SK-N-SH (cell line): Measurements from ENCODE around the gene NEUROD1.
"Not testable (repeated sequence)": the region's sequence is repeated elsewhere in the genome, so short reads cannot be mapped to it uniquely, and the experiment has no call there.

Experiments used
- CTCF ChIP-seq: fragments of 200-600 bp; sonication (generic); IDR thresholded peaks from 2 replicates; pipeline ENCODE4 v1.6.1; 2017; ENCODE audit warnings: antibody characterized with exemption, mild to moderate bottlenecking, moderate library complexity
- EP300 ChIP-seq, 2 experiments: IDR thresholded peaks; 2 replicates each; pipeline versions ENCODE4 v1.4.0 to v1.6.1; 2012; ENCODE audit warnings: borderline replicate concordance in 1 of 2, low read depth in 1 of 2, low read length in 1 of 2
- MAX ChIP-seq: IDR thresholded peaks from 2 replicates; pipeline ENCODE4 v1.4.0; 2012; ENCODE audit warnings: low read depth
- MXI1 ChIP-seq: IDR thresholded peaks from 2 replicates; pipeline ENCODE4 v1.6.1; 2012; ENCODE audit warnings: mild to moderate bottlenecking, low read depth, low read length, improper control_type of control experiment
- POLR2AphosphoS5 ChIP-seq: IDR thresholded peaks from 2 replicates; pipeline ENCODE4 v1.6.1; 2012; ENCODE audit warnings: low read depth, low read length
- RCOR1 ChIP-seq: fragments of 150-350 bp; IDR thresholded peaks from 2 replicates; pipeline ENCODE4 v1.6.1; 2017; ENCODE audit warnings: antibody characterized with exemption, low read length
- USF2 ChIP-seq: fragments of 150-350 bp; IDR thresholded peaks from 2 replicates; pipeline ENCODE4 v1.6.1; 2017; ENCODE audit warnings: antibody characterized with exemption, low read length, low read depth, borderline replicate concordance

- not testable (repeated sequence) for TF ChIP-seq MXI1; POLR2AphosphoS5; CTCF; RCOR1; USF2; EP300 (IDR thresholded peaks at IDR 0.05; ENCODE audit: borderline replicate concordance in 1 of 2, low read depth in 1 of 2, low read length in 1 of 2); MAX
Measured at GRCh38 chr2:181711051-181711450, 30.7 kb upstream of the NEUROD1 start.
